Measurements from ENCODE around the gene TNIP2. TPM values are rescaled to one million over a fixed set of nuclear protein-coding genes. Genes with fewer than 3 reads are reported as not detected.

TNIP2 gene
- total RNA-seq, 1 experiment from 2014 or later, result 41.0 TPM

GRCh38 chr4:2757426-2757825 is 1.3 kb upstream of the TNIP2 start (continued):
- TF ChIP-seq REST (IDR thresholded peaks at IDR 0.05; ENCODE audit: low read depth) (no peak), ELF1 (IDR thresholded peaks at IDR 0.05; ENCODE audit: borderline replicate concordance, low read depth) (no peak), POLR2A (IDR thresholded peaks at IDR 0.05; ENCODE audit: borderline replicate concordance, extremely low read depth, insufficient read depth, insufficient read length) (no peak), POLR2AphosphoS5 (IDR thresholded peaks at IDR 0.05; ENCODE audit: low read depth, low read length) (no peak), ZFX (IDR thresholded peaks at IDR 0.05) (no peak), TCF7L2 (IDR thresholded peaks at IDR 0.05; ENCODE audit: borderline replicate concordance, extremely low read depth, insufficient read depth, insufficient read length) (no peak), SIN3A (IDR thresholded peaks at IDR 0.05; ENCODE audit: low read depth) (no peak)

GRCh38 chr4:2756691-2757350 is 685 bp upstream of the TNIP2 start:
- Histone ChIP-seq H2AFZ (ENCODE audit: low read depth, low read length, poor library complexity, severe bottlenecking) (no peak overlapping the region), H4K20me1 (ENCODE audit: insufficient read depth) (no peaks in the 10 kb centered on the region), H3K79me2 (ENCODE audit: insufficient read depth, low read length) (peaks cover 36% of the 10 kb centered on the region), H3K9me3 (ENCODE audit: control insufficient read depth in 1 of 2, insufficient read depth in 1 of 2, low read depth in 1 of 2, low read length in 2 of 2) (no peaks in the 10 kb centered on the region), H3K9me2 (ENCODE audit: insufficient read depth) (no peaks in the 10 kb centered on the region), H3K4me1 (ENCODE audit: control insufficient read depth in 1 of 2, insufficient read depth in 2 of 2, low read length in 2 of 2) (peaks cover 20 to 30% of the 10 kb centered on the region in 2 experiments), H3K27ac (ENCODE audit: low read depth, low read length) (peak overlapping the region; percentile 36), H3K4me2 (ENCODE audit: low read length) (peak overlapping the region; percentile 80), H3K36me3 (ENCODE audit: control insufficient read depth in 1 of 2, insufficient read depth in 2 of 2, low read length in 2 of 2) (no peaks in the 10 kb centered on the region), H3K4me3 (replicated peaks in 1 of 2; ENCODE audit: low read depth in 1 of 2, low read length in 2 of 2) (peak overlapping the region; percentile 29 to 52), H3K9ac (ENCODE audit: low read length) (no peak overlapping the region), H3K27me3 (ENCODE audit: insufficient read depth, low read length) (no peaks in the 10 kb centered on the region)
- DNase-seq (ENCODE audit: low read depth, low spot score), result no peak
- CTCF ChIA-PET, result no interaction called here
- ATAC-seq, result no peak
- TF ChIP-seq CEBPB (IDR thresholded peaks at IDR 0.05; ENCODE audit: low read depth) (no peak), ZNF274 (IDR thresholded peaks at IDR 0.05; ENCODE audit: low read depth, low read length) (no peak), ZFX (IDR thresholded peaks at IDR 0.05) (no peak), ELF1 (IDR thresholded peaks at IDR 0.05; ENCODE audit: borderline replicate concordance, low read depth) (no peak), SIN3A (IDR thresholded peaks at IDR 0.05; ENCODE audit: low read depth) (no peak), EZH2 (IDR thresholded peaks at IDR 0.05) (no peak), POLR2A (IDR thresholded peaks at IDR 0.05; ENCODE audit: borderline replicate concordance, extremely low read depth, insufficient read depth, insufficient read length) (no peak), YY1 (IDR thresholded peaks at IDR 0.05; ENCODE audit: extremely low read depth, insufficient replicate concordance, low read depth, low read length) (no peak), JUND (IDR thresholded peaks at IDR 0.05) (no peak), POLR2AphosphoS5 (IDR thresholded peaks at IDR 0.05; ENCODE audit: low read depth, low read length) (no peak), FOSL1 (IDR thresholded peaks at IDR 0.05; ENCODE audit: low read depth) (no peak)
- TF ChIP-seq, protein P1, sequence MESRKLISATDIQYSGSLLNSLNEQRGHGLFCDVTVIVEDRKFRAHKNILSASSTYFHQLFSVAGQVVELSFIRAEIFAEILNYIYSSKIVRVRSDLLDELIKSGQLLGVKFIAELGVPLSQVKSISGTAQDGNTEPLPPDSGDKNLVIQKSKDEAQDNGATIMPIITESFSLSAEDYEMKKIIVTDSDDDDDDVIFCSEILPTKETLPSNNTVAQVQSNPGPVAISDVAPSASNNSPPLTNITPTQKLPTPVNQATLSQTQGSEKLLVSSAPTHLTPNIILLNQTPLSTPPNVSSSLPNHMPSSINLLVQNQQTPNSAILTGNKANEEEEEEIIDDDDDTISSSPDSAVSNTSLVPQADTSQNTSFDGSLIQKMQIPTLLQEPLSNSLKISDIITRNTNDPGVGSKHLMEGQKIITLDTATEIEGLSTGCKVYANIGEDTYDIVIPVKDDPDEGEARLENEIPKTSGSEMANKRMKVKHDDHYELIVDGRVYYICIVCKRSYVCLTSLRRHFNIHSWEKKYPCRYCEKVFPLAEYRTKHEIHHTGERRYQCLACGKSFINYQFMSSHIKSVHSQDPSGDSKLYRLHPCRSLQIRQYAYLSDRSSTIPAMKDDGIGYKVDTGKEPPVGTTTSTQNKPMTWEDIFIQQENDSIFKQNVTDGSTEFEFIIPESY (IDR thresholded peaks at IDR 0.05; ENCODE audit: extremely low read depth, insufficient replicate concordance, low read length), result no peak
- TF ChIP-seq, protein P2, sequence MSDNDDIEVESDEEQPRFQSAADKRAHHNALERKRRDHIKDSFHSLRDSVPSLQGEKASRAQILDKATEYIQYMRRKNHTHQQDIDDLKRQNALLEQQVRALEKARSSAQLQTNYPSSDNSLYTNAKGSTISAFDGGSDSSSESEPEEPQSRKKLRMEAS (IDR thresholded peaks at IDR 0.05), result no peak
- intact Hi-C loops (cut with micrococcal nuclease), result no loop called here
- RAD21 ChIA-PET (ENCODE audit: low non-redundant PET in 1 of 2, low total read pairs in 2 of 2, uncharacterized antibody in 2 of 2, unreplicated experiment in 2 of 2), result no interaction called here
- TSS peak; percentile 52 for BruUV-seq (replicated peaks)
- POLR2A ChIA-PET, result no interaction called here

Data from HCT116 (cell line).